Vagina (tissue), 2 donors: ENCODE results near the gene PDE9A. TPM values are rescaled to one million over a fixed set of nuclear protein-coding genes. Genes with fewer than 3 reads are reported as not detected.
"Not testable (repeated sequence)": the region's sequence is repeated elsewhere in the genome, so short reads cannot be mapped to it uniquely, and the experiment has no call there.

Source experiments
- DNase-seq, 2 donors: peaks; one replicate each; pipeline ENCODE4 v3.0.0-alpha.2; 2017; ENCODE audit errors: extremely low spot score in 2 of 2
- H3K27ac ChIP-seq: fragments of 200-600 bp; sonication (generic); one replicate; pipeline ENCODE4 v1.5.1; 2019
- H3K27me3 ChIP-seq: fragments of 200-600 bp; sonication (generic); one replicate; pipeline ENCODE4 v1.5.1; 2019
- H3K36me3 ChIP-seq, 2 donors: fragments of 200-600 bp; sonication (generic); one replicate each; pipeline ENCODE4 v1.5.1; 2017 to 2019
- H3K4me1 ChIP-seq: fragments of 200-600 bp; sonication (generic); one replicate; pipeline ENCODE4 v1.5.1; 2019
- H3K4me3 ChIP-seq, 2 donors: fragments of 200-600 bp; sonication (generic); 1 replicate in 1 of 2; 2 replicates in 1 of 2; pipeline ENCODE4 v1.5.1; 2016 to 2019
- H3K9me3 ChIP-seq: fragments of 200-600 bp; sonication (generic); one replicate; pipeline ENCODE4 v1.5.1; 2019
- POLR2A ChIP-seq, 2 donors: fragments of 450-650 bp; IDR thresholded peaks; one replicate each; pipeline ENCODE4 v1.6.1; 2017; ENCODE audit warnings: antibody characterized with exemption in 2 of 2, mild to moderate bottlenecking in 2 of 2, moderate library complexity in 2 of 2
- POLR2AphosphoS5 ChIP-seq, 2 donors: sonication (generic); formaldehyde crosslinking; IDR thresholded peaks; one replicate each; pipeline ENCODE4 v1.9.0; 2017; ENCODE audit warnings: antibody characterized with exemption in 2 of 2, mild to moderate bottlenecking in 2 of 2, low read depth in 1 of 2; ENCODE audit not compliant: insufficient read depth in 1 of 2
- intact Hi-C: fragments of 100-400 bp; cut with DNase I; formaldehyde crosslinking; loops from one replicate; pipeline ENCODE4 v1.15.1; 2023
- total RNA-seq: library from RNA; depleted of rRNA; stranded (reverse); fragments of >200 nt; gene quantifications from one replicate; pipeline ENCODE4 v1.2.3, GENCODE V29; 2016
- TF ChIP-seq, protein P1 (sequence below), 3 experiments: fragments of 450-650 bp in 2 of 3; fragments of 200-600 bp in 1 of 3; sonication (generic) in 1 of 3; IDR thresholded peaks; one replicate each; pipeline ENCODE4 v1.5.1; 2017 to 2019; ENCODE audit warnings: antibody characterized with exemption in 3 of 3, mild to moderate bottlenecking in 2 of 3, moderate library complexity in 2 of 3

The PDE9A gene
- total RNA-seq, 1 donor from 2014 or later = 9.6 TPM

GRCh38 chr21:42797522-42797921, 144.1 kb downstream of the PDE9A start:
- intact Hi-C loops = no loop called here
- DNase-seq = no peak
- no peaks in the 10 kb centered on the region for H3K36me3 ChIP-seq
- no peak overlapping the region for H3K27ac ChIP-seq
- TF ChIP-seq POLR2A (IDR thresholded peaks at IDR 0.05) = no peak
- no peak for TF ChIP-seq POLR2AphosphoS5 (IDR thresholded peaks at IDR 0.05; ENCODE audit: insufficient read depth in 1 of 2, low read depth in 1 of 2)
- TF ChIP-seq, protein P1, sequence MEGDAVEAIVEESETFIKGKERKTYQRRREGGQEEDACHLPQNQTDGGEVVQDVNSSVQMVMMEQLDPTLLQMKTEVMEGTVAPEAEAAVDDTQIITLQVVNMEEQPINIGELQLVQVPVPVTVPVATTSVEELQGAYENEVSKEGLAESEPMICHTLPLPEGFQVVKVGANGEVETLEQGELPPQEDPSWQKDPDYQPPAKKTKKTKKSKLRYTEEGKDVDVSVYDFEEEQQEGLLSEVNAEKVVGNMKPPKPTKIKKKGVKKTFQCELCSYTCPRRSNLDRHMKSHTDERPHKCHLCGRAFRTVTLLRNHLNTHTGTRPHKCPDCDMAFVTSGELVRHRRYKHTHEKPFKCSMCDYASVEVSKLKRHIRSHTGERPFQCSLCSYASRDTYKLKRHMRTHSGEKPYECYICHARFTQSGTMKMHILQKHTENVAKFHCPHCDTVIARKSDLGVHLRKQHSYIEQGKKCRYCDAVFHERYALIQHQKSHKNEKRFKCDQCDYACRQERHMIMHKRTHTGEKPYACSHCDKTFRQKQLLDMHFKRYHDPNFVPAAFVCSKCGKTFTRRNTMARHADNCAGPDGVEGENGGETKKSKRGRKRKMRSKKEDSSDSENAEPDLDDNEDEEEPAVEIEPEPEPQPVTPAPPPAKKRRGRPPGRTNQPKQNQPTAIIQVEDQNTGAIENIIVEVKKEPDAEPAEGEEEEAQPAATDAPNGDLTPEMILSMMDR (IDR thresholded peaks at IDR 0.05) = no peak
- no peaks in the 10 kb centered on the region for H3K4me1 ChIP-seq
- H3K9me3 ChIP-seq = no peaks in the 10 kb centered on the region
- H3K4me3 ChIP-seq = no peak overlapping the region
- H3K27me3 ChIP-seq = no peaks in the 10 kb centered on the region

DNA sequence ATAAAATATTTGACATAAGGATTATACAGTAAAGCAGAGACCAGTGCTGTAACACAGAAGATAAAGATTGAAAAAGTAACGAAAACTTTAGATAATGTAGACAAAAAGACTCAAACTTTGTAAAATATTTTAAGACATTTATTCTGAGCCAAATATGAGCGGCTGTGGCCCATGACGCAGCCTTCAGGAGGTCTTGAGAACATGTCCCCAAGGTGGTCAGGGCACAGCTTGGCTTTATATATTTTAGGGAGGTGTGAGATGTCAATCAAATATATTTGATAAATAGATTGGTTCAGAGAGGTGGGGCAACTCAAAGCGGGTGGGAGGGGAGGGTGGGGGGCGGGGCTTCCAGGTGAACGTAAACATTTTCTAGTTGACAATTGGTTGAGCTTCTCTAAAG, 144.7 kb downstream of the PDE9A start:
- intact Hi-C loops = no loop called here
- TF ChIP-seq, protein P1 (IDR thresholded peaks at IDR 0.05) = no peak
- TF ChIP-seq POLR2A (IDR thresholded peaks at IDR 0.05) = no peak
- TF ChIP-seq POLR2AphosphoS5 (IDR thresholded peaks at IDR 0.05; ENCODE audit: insufficient read depth in 1 of 2, low read depth in 1 of 2) = no peak
- H3K9me3 ChIP-seq = no peaks in the 10 kb centered on the region
- H3K36me3 ChIP-seq = no peaks in the 10 kb centered on the region
- no peak for DNase-seq
- H3K27me3 ChIP-seq = no peaks in the 10 kb centered on the region
- no peaks in the 10 kb centered on the region for H3K4me1 ChIP-seq
- H3K4me3 ChIP-seq = no peak overlapping the region
- no peak overlapping the region for H3K27ac ChIP-seq

- H3K4me1 ChIP-seq = no peaks in the 10 kb centered on the region
- TF ChIP-seq POLR2AphosphoS5 (IDR thresholded peaks at IDR 0.05; ENCODE audit: insufficient read depth in 1 of 2, low read depth in 1 of 2) = peak in 1 of 2 donors; percentile 27
- TF ChIP-seq, protein P1 (IDR thresholded peaks at IDR 0.05) = no peak
- no peaks in the 10 kb centered on the region for H3K27me3 ChIP-seq
- no peak overlapping the region for H3K27ac ChIP-seq
- no peaks in the 10 kb centered on the region for H3K9me3 ChIP-seq
- DNase-seq = no peak
- H3K4me3 ChIP-seq = no peak overlapping the region
- intact Hi-C loops = no loop called here
- no peaks in the 10 kb centered on the region for H3K36me3 ChIP-seq
Observed at GRCh38 chr21:42799516-42799915, 146.1 kb downstream of the PDE9A start.

GRCh38 chr21:42799948-42800347, 146.5 kb downstream of the PDE9A start:
- H3K4me3 ChIP-seq = no peak overlapping the region
- H3K4me1 ChIP-seq = no peaks in the 10 kb centered on the region
- H3K27me3 ChIP-seq = no peaks in the 10 kb centered on the region
- H3K9me3 ChIP-seq = no peaks in the 10 kb centered on the region
- TF ChIP-seq POLR2A (IDR thresholded peaks at IDR 0.05) (no peak), POLR2AphosphoS5 (IDR thresholded peaks at IDR 0.05; ENCODE audit: insufficient read depth in 1 of 2, low read depth in 1 of 2) (no peak)
- TF ChIP-seq, protein P1 (IDR thresholded peaks at IDR 0.05) = no peak
- no peak for DNase-seq
- no peak overlapping the region for H3K27ac ChIP-seq
- no peaks in the 10 kb centered on the region for H3K36me3 ChIP-seq
- intact Hi-C loops = no loop called here

DNA sequence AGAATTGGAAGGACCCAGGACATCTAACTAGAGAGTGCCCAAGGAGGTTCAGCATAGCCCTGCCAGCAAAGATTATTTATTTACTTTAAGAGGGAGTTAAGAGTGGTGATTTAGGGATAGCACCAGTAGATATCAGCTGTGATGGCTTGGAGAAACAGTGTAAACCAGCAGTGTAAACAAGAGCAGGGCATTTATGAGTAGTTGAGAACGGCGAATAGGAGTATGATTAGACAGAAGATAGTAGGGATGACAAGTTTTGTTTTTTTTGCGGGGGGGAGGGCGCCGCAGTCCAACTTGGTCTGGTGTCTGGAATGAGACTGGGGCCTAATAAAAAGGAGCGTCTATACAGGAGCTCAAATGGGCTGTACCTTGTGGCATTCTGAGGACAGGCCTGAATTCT, 148.2 kb downstream of the PDE9A start:
- H3K4me1 ChIP-seq, DNase-seq, H3K27ac ChIP-seq, H3K9me3 ChIP-seq, H3K27me3 ChIP-seq, H3K36me3 ChIP-seq, intact Hi-C loops, H3K4me3 ChIP-seq: not testable (repeated sequence)
